Endothelial cell of umbilical vein (primary cell): Measurements from ENCODE around the gene MAP3K12.

Experiments used
- EZH2 ChIP-seq: IDR thresholded peaks from 2 replicates; pipeline ENCODE4 v1.6.1; 2012; ENCODE audit warnings: borderline replicate concordance, low read depth, mild to moderate bottlenecking, moderate library complexity, low read length, inconsistent platforms; ENCODE audit not compliant: severe bottlenecking
- FOS ChIP-seq: IDR thresholded peaks from 2 replicates; pipeline ENCODE4 v1.6.1; 2011; ENCODE audit warnings: mild to moderate bottlenecking, low read length, moderate library complexity, borderline replicate concordance; ENCODE audit not compliant: insufficient read depth
- JUN ChIP-seq: IDR thresholded peaks from 2 replicates; pipeline ENCODE4 v1.6.1; 2011; ENCODE audit warnings: borderline replicate concordance, low read depth; ENCODE audit not compliant: insufficient read length, insufficient read depth
- MYC ChIP-seq: IDR thresholded peaks from one replicate; pipeline ENCODE4 v1.6.1; 2011; ENCODE audit warnings: mild to moderate bottlenecking, low read depth, low read length
- POLR2A ChIP-seq: IDR thresholded peaks from 2 replicates; pipeline ENCODE4 v1.6.1; 2012; ENCODE audit warnings: low read depth, mild to moderate bottlenecking, control low read depth, low read length
- POLR2AphosphoS5 ChIP-seq: IDR thresholded peaks from 2 replicates; pipeline ENCODE4 v1.6.1; 2012; ENCODE audit warnings: low read depth, mild to moderate bottlenecking, control low read depth, low read length, moderate library complexity; ENCODE audit not compliant: insufficient read depth
- TF ChIP-seq, protein P1 (sequence below), 2 donors: IDR thresholded peaks; 1 replicate in 1 of 2; 2 replicates in 1 of 2; pipeline ENCODE4 v1.5.1; 2011; ENCODE audit warnings: low read length in 2 of 2, mild to moderate bottlenecking in 2 of 2, moderate library complexity in 2 of 2, control low read depth in 1 of 2, inconsistent platforms in 1 of 2, low read depth in 1 of 2; ENCODE audit not compliant: insufficient read depth in 1 of 2; ENCODE audit errors: extremely low read depth in 1 of 2

DNA sequence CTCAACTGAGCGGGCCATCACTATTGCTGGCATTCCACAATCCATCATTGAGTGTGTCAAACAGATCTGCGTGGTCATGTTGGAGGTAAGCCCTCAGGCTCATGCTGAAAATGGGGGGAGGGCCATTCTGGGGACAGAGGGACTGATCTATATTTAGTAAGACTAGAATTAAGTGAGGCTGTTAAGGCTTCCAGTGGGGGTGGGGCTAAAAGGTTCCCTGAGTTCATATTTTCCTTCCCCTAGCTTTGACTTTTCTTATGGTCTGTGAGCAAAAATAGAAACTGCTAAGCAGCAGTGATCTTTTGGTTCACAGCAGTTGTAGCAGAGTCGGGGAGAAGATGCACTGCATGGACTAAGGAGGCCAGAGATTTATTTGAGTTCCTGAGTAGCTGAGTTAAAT lies 38.2 kb downstream of the MAP3K12 start:
- no peak for TF ChIP-seq POLR2A
- TF ChIP-seq, protein P1, sequence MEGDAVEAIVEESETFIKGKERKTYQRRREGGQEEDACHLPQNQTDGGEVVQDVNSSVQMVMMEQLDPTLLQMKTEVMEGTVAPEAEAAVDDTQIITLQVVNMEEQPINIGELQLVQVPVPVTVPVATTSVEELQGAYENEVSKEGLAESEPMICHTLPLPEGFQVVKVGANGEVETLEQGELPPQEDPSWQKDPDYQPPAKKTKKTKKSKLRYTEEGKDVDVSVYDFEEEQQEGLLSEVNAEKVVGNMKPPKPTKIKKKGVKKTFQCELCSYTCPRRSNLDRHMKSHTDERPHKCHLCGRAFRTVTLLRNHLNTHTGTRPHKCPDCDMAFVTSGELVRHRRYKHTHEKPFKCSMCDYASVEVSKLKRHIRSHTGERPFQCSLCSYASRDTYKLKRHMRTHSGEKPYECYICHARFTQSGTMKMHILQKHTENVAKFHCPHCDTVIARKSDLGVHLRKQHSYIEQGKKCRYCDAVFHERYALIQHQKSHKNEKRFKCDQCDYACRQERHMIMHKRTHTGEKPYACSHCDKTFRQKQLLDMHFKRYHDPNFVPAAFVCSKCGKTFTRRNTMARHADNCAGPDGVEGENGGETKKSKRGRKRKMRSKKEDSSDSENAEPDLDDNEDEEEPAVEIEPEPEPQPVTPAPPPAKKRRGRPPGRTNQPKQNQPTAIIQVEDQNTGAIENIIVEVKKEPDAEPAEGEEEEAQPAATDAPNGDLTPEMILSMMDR (IDR thresholded peaks at IDR 0.05; ENCODE audit: extremely low read depth in 1 of 2, insufficient read depth in 1 of 2, low read depth in 1 of 2, low read length in 2 of 2), result no peak
- TF ChIP-seq EZH2, result no peak
- no peak for TF ChIP-seq FOS
- no peak for TF ChIP-seq POLR2AphosphoS5
- TF ChIP-seq JUN, result no peak
- no peak for TF ChIP-seq MYC
